Bone marrow (tissue), 2 donors: ENCODE data around the gene ANGEL1.

ENCODE experiments used
- DNase-seq, 2 donors: peaks; one replicate each; lab custom pipeline; 2025; lab: John Stamatoyannopoulos, UW

The ANGEL1 gene

GRCh38 chr14:76778546-76779215, 34.0 kb downstream of the ANGEL1 start:
- DNase-seq: no peak

GRCh38 chr14:76777721-76778120, 35.0 kb downstream of the ANGEL1 start:
- no peak for DNase-seq

GRCh38 chr14:76776428-76777251, 36.0 kb downstream of the ANGEL1 start:
- DNase-seq: no peak

GRCh38 chr14:76775695-76776427, 36.8 kb downstream of the ANGEL1 start:
- DNase-seq: no peak

GRCh38 chr14:76774821-76775694, 37.6 kb downstream of the ANGEL1 start:
- no peak for DNase-seq

GRCh38 chr14:76773956-76774820, 38.5 kb downstream of the ANGEL1 start:
- no peak for DNase-seq

GRCh38 chr14:76773188-76773885, 39.3 kb downstream of the ANGEL1 start:
- peak; percentile 58 to 80 for DNase-seq

- DNase-seq: no peak
Measured at GRCh38 chr14:76772300-76773187, 40.1 kb downstream of the ANGEL1 start.

GRCh38 chr14:76771437-76771980, 41.2 kb downstream of the ANGEL1 start:
- DNase-seq: no peak

GRCh38 chr14:76770521-76771436, 41.9 kb downstream of the ANGEL1 start:
- no peak for DNase-seq

GRCh38 chr14:76769636-76770292, 42.9 kb downstream of the ANGEL1 start:
- no peak for DNase-seq

GRCh38 chr14:76768671-76769500, 43.8 kb downstream of the ANGEL1 start:
- DNase-seq: no peak

GRCh38 chr14:76767681-76768656, 44.7 kb downstream of the ANGEL1 start:
- peak; percentile 75 to 99 for DNase-seq

GRCh38 chr14:76765461-76765931, 47.2 kb downstream of the ANGEL1 start:
- no peak for DNase-seq
